HepG2 (cell line): Measurements from ENCODE around the gene CFAP221. TPM values are rescaled to one million over a fixed set of nuclear protein-coding genes. Genes with fewer than 3 reads are reported as not detected.

ENCODE experiments used
- ATAC-seq: fragments of 200-7000 bp; cut with Tn5 transposase; 3 replicates; pipeline ENCODE4 v1.9.1; 2020; ENCODE audit warnings: mild to moderate bottlenecking, moderate library complexity
- BruUV-seq: library from RNA; stranded (reverse); fragments of 400-500 nt; replicated peaks from 2 replicates; lab custom pipeline; 2021; lab: Mats Ljungman, UMichigan
- CTCF ChIA-PET: fragments of 300-600 bp; formaldehyde crosslinking; extraction: SDS; loops from one replicate; lab custom pipeline; 2021; ENCODE audit warnings: low total read pairs, inconsistent platforms, low intra/inter-chr PET ratio; lab: Yijun Ruan, JAX
- POLR2A ChIA-PET: fragments of 350-600 bp; sonication (Branson Sonifier 250); formaldehyde crosslinking; loops from one replicate; lab custom pipeline; 2020; ENCODE audit warnings: antibody characterized with exemption, inconsistent platforms; lab: Yijun Ruan, JAX
- DNase-seq: peaks from one replicate; pipeline ENCODE4 v3.0.0-alpha.2; 2015; ENCODE audit warnings: low spot score
- FAIRE-seq: peaks from 3 replicates; lab custom pipeline; 2011; peaks lifted over from hg19 to GRCh38; lab: Jason Lieb, UNC
- H2AFZ ChIP-seq: one replicate; pipeline ENCODE4 v1.6.1; 2011; ENCODE audit warnings: low read length, inconsistent platforms
- H3K27ac ChIP-seq: fragments of 300-600 bp; 3 replicates; pipeline ENCODE4 v1.8.0; 2011; ENCODE audit warnings: mixed run types, mild to moderate bottlenecking, mixed read lengths, low read length, inconsistent platforms; ENCODE audit not compliant: insufficient read depth; ENCODE audit errors: extremely low read length
- H3K27me3 ChIP-seq, 2 experiments: fragments of 200-600 bp in 1 of 2; 2 replicates in 1 of 2; 3 replicates in 1 of 2; pipeline versions ENCODE4 v1.6.0 to v1.8.0; 2011; ENCODE audit warnings: low read length in 2 of 2, mild to moderate bottlenecking in 2 of 2, moderate library complexity in 2 of 2, inconsistent platforms in 1 of 2; ENCODE audit not compliant: insufficient read depth in 2 of 2, control insufficient read depth in 1 of 2
- H3K36me3 ChIP-seq, 2 experiments: fragments of 200-600 bp in 1 of 2; replicated peaks in 1 of 2; 2 replicates in 1 of 2; 3 replicates in 1 of 2; pipeline versions ENCODE4 v1.5.1 to v1.8.0; 2011; ENCODE audit warnings: low read length in 2 of 2, inconsistent platforms in 1 of 2; ENCODE audit not compliant: insufficient read depth in 2 of 2, control insufficient read depth in 1 of 2
- H3K4me1 ChIP-seq: 2 replicates; pipeline ENCODE4 v1.5.1; 2012; ENCODE audit warnings: low read length, inconsistent platforms; ENCODE audit not compliant: insufficient read depth
- H3K4me2 ChIP-seq: 2 replicates; pipeline ENCODE4 v1.6.0; 2011; ENCODE audit warnings: low read depth, low read length, inconsistent platforms
- H3K4me3 ChIP-seq, 3 experiments: fragments of 200-600 bp in 1 of 3; sonication (generic), shearing (Covaris generic) in 1 of 3; replicated peaks in 1 of 3; 2 replicates each; pipeline ENCODE4 v1.5.1; 2011 to 2016; ENCODE audit warnings: low read length in 3 of 3, inconsistent platforms in 2 of 3, low read depth in 2 of 3, mild to moderate bottlenecking in 2 of 3, control low read depth in 1 of 3, mixed read lengths in 1 of 3; ENCODE audit not compliant: insufficient read depth in 1 of 3
- H3K79me2 ChIP-seq: one replicate; pipeline ENCODE4 v1.6.1; 2011; ENCODE audit warnings: low read length, inconsistent platforms; ENCODE audit not compliant: insufficient read depth
- H3K9ac ChIP-seq: 2 replicates; pipeline ENCODE4 v1.6.0; 2011; ENCODE audit warnings: mild to moderate bottlenecking, low read depth, low read length, inconsistent platforms; ENCODE audit not compliant: insufficient read depth
- H3K9me3 ChIP-seq: 2 replicates; pipeline ENCODE4 v1.5.1; 2012; ENCODE audit warnings: mild to moderate bottlenecking, low read length
- H4K20me1 ChIP-seq: 2 replicates; pipeline ENCODE4 v1.6.0; 2011; ENCODE audit warnings: inconsistent platforms, mild to moderate bottlenecking, low read length, moderate library complexity; ENCODE audit not compliant: insufficient read depth
- BCL6 ChIP-seq: IDR thresholded peaks from 2 replicates; pipeline ENCODE4 v1.6.1; 2016; ENCODE audit warnings: missing genetic modification reagents, missing compliant biosample characterization
- CCAR2 ChIP-seq: fragments of 200-400 bp; formaldehyde crosslinking; optimal IDR thresholded peaks from 2 replicates; pipeline ENCODE3; 2018; ENCODE audit warnings: low read depth, mild to moderate bottlenecking, low read length, moderate library complexity
- CHD4 ChIP-seq: fragments of 200-600 bp; sonication (generic); IDR thresholded peaks from 2 replicates; pipeline ENCODE4 v1.7.0; 2017; ENCODE audit warnings: mild to moderate bottlenecking, low read length, borderline replicate concordance
- HNRNPUL1 ChIP-seq: fragments of 200-400 bp; formaldehyde crosslinking; IDR thresholded peaks from 2 replicates; pipeline ENCODE4 v1.6.1; 2017; ENCODE audit warnings: low read depth, mild to moderate bottlenecking, low read length, moderate library complexity
- KLF16 ChIP-seq, 2 experiments: sonication (generic) in 1 of 2; formaldehyde crosslinking in 1 of 2; IDR thresholded peaks; 2 replicates each; pipeline versions ENCODE4 v1.6.1 to v1.8.0; 2016 to 2023; ENCODE audit warnings: missing genetic modification reagents in 2 of 2, missing compliant biosample characterization in 1 of 2
- NFYB ChIP-seq: sonication (generic); formaldehyde crosslinking; IDR thresholded peaks from 2 replicates; pipeline ENCODE4 v1.4.0; 2020; ENCODE audit warnings: missing genetic modification reagents
- SNRNP70 ChIP-seq: fragments of 200-400 bp; formaldehyde crosslinking; IDR thresholded peaks from 2 replicates; pipeline ENCODE4 v1.6.1; 2017; ENCODE audit warnings: mild to moderate bottlenecking, low read depth, low read length, moderate library complexity
- TRIM22 ChIP-seq: fragments of 450-650 bp; IDR thresholded peaks from 2 replicates; pipeline ENCODE4 v1.6.1; 2017
- ZC3H13 ChIP-seq: sonication (generic); formaldehyde crosslinking; IDR thresholded peaks from 2 replicates; pipeline ENCODE4 v1.8.1; 2023; ENCODE audit warnings: mild to moderate bottlenecking, missing genetic modification reagents, moderate library complexity
- ZNF17 ChIP-seq: sonication (generic); formaldehyde crosslinking; IDR thresholded peaks from 2 replicates; pipeline ENCODE4 v1.5.0; 2020; ENCODE audit warnings: mild to moderate bottlenecking, missing genetic modification reagents
- WGBS: methylation state at CpG from one replicate; pipeline ENCODE4 v1.1.6; 2017; ENCODE audit warnings: low lambda C conversion rate; 5-methylcytosine and 5-hydroxymethylcytosine counted together
- in situ Hi-C: cut with HindIII; loops from 2 replicates; pipeline ENCODE4 v1.10.0; 2017; ENCODE audit warnings: low pct_unique_long_range_greater_than_20kb; ENCODE audit not compliant: extremely low pct_ligation_motif_present
- intact Hi-C: fragments of 100-400 bp; cut with micrococcal nuclease; formaldehyde crosslinking; loops from one replicate; pipeline ENCODE4 v1.10.0; 2022; ENCODE audit not compliant: unreplicated experiment
- polyA plus RNA-seq, 8 experiments: library from polyadenylated mRNA; depleted of rRNA in 3 of 8; stranded (reverse) in 7 of 8; unstranded in 1 of 8; fragments of >200 nt; fragmentation: Illumina TruSeq in 4 of 8; extraction: Trizol in 4 of 8; gene quantifications; 2 replicates each; pipeline versions ENCODE4 v1.2.1 to v1.2.3, GENCODE V29; 2011 to 2016; ENCODE audit warnings: low read depth in 4 of 8, missing spikeins in 1 of 8, mixed read lengths in 1 of 8; ENCODE audit not compliant: insufficient read depth in 1 of 8
- total RNA-seq, 5 experiments: library from RNA; depleted of rRNA; stranded (reverse); fragments of >200 nt; fragmentation: Illumina TruSeq; extraction: Trizol; gene quantifications; 2 replicates each; pipeline ENCODE4 v1.2.3, GENCODE V29; 2016; ENCODE audit warnings: low read depth in 1 of 5
- TF ChIP-seq, protein P1 (sequence below): sonication (generic); formaldehyde crosslinking; IDR thresholded peaks from 2 replicates; pipeline ENCODE4 v1.4.0; 2020; ENCODE audit warnings: missing genetic modification reagents

The CFAP221 gene
- total and polyA plus RNA-seq, 2 of the 13 experiments (the other 11 are each of a cell fraction or from before 2014, with no cell fraction given) = not detected

DNA sequence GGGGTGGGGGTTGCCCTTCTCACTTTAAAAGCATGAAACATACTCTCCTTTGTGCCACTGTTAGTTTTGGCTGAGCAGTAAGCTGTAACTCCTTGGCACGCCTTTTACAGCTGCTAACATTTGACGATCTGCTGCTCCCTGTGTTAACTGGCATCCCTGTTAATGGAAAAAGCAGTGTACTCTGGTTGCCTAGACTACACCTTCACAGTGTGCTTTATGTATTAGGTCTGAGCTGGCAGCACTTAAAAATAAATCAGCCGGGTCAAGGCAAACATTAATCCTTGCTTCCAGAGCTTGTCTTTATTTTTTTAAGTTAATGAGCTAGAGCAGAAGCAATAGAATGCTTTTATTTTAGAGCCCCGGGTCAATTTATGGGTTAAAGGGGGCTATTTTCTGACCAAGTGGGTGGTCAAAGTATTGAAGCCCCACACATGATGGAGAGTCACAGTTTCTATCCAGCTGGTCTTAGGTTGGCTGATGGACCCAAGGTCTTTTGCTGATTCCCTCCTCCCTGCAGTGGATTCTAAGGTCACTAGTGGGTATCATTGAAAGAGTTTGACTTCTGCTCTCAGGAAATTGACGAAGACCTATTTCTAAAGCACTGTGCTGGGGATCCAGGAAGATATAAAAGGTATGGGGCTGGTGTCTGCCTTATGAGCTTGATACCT, 54.5 kb downstream of the CFAP221 start:
- Histone ChIP-seq H3K9me3 (no peaks in the 10 kb centered on the region), H3K27ac (no peak overlapping the region), H3K4me3 (no peak overlapping the region), H3K9ac (no peak overlapping the region), H2AFZ (no peak overlapping the region), H4K20me1 (no peaks in the 10 kb centered on the region), H3K79me2 (no peaks in the 10 kb centered on the region), H3K36me3 (no peaks in the 10 kb centered on the region), H3K4me1 (no peaks in the 10 kb centered on the region), H3K27me3 (peaks cover 1 to 3% of the 10 kb centered on the region in 2 experiments; a peak in 2 of 5 replicates), H3K4me2 (no peak overlapping the region)
- in situ Hi-C loops = no loop called here
- DNase-seq = no peak
- intact Hi-C loops = no loop called here
- TF ChIP-seq BCL6 (CRISPR knock-in tag) (no peak), CCAR2 (no peak), TRIM22 (no peak), HNRNPUL1 (no peak), ZC3H13 (CRISPR knock-in tag) (no peak), CHD4 (no peak), ZNF17 (CRISPR knock-in tag) (no peak), KLF16 (CRISPR knock-in tag; IDR thresholded peaks at IDR 0.05) (no peak), NFYB (CRISPR knock-in tag) (no peak), SNRNP70 (no peak)
- TF ChIP-seq, protein P1, sequence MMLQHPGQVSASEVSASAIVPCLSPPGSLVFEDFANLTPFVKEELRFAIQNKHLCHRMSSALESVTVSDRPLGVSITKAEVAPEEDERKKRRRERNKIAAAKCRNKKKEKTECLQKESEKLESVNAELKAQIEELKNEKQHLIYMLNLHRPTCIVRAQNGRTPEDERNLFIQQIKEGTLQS (CRISPR knock-in tag) = no peak
- no TSS peak for BruUV-seq
- ChIA-PET CTCF (no interaction called here), POLR2A (no interaction called here)
- WGBS = 32% methylated on average over 5 of the region's 5 CpGs
- ATAC-seq = no peak
- no peak for FAIRE-seq
